Heart right ventricle (tissue), 16 donors: ENCODE data around the gene C1QC. TPM values are rescaled to one million over a fixed set of nuclear protein-coding genes. Genes with fewer than 3 reads are reported as not detected.

Experiments
- ATAC-seq, 8 donors: fragments of 200-7000 bp; cut with Tn5 transposase; one replicate each; pipeline ENCODE4 v1.9.1; 2020; ENCODE audit warnings: mild to moderate bottlenecking in 8 of 8, moderate library complexity in 8 of 8, moderate number of reproducible peaks in 1 of 8
- DNase-seq, 2 donors: peaks; one replicate each; pipeline ENCODE4 v3.0.0-alpha.2; 2020
- H3K27ac ChIP-seq, 10 donors: fragments of 200-600 bp; sonication (generic) in 2 of 10; one replicate each; pipeline versions ENCODE4 v1.5.0 to v1.8.0; 2020 to 2022; ENCODE audit warnings: mild to moderate bottlenecking in 3 of 10
- H3K27me3 ChIP-seq, 7 donors: fragments of 200-600 bp; one replicate each; pipeline ENCODE4 v1.8.0; 2021 to 2022; ENCODE audit warnings: mild to moderate bottlenecking in 2 of 7
- H3K36me3 ChIP-seq, 9 donors: fragments of 200-600 bp; sonication (generic) in 1 of 9; one replicate each; pipeline versions ENCODE4 v1.5.0 to v1.8.0; 2020 to 2022; ENCODE audit warnings: mild to moderate bottlenecking in 2 of 9
- H3K4me1 ChIP-seq, 9 donors: fragments of 200-600 bp; sonication (generic) in 1 of 9; one replicate each; pipeline versions ENCODE4 v1.5.0 to v1.8.0; 2020 to 2022; ENCODE audit warnings: mild to moderate bottlenecking in 4 of 9
- H3K4me3 ChIP-seq, 10 donors: fragments of 200-600 bp; sonication (generic) in 2 of 10; one replicate each; pipeline versions ENCODE4 v1.5.0 to v1.8.0; 2020 to 2022; ENCODE audit warnings: mild to moderate bottlenecking in 7 of 10, moderate library complexity in 2 of 10
- H3K9me3 ChIP-seq, 11 donors: fragments of 200-600 bp in 10 of 11; sonication (generic) in 2 of 11; one replicate each; pipeline versions ENCODE4 v1.5.0 to v1.8.0; 2013 to 2022; ENCODE audit warnings: mild to moderate bottlenecking in 2 of 11, control low read depth in 1 of 11, moderate library complexity in 1 of 11
- CTCF ChIP-seq, 9 donors: fragments of 200-600 bp; sonication (generic) in 2 of 9; IDR thresholded peaks; one replicate each; pipeline versions ENCODE4 v1.5.0 to v1.8.0; 2021 to 2022; ENCODE audit warnings: antibody characterized with exemption in 9 of 9, mild to moderate bottlenecking in 5 of 9, moderate library complexity in 1 of 9
- WGBS, 2 donors: extraction: QIAGEN DNeasy Blood & Tissue Kit; methylation state at CpG; one replicate each; pipeline ENCODE4 v1.1.7; 2013; ENCODE audit warnings: inconsistent platforms in 1 of 2; 5-methylcytosine and 5-hydroxymethylcytosine counted together
- intact Hi-C, 10 donors: fragments of 100-400 bp; cut with DNase I; formaldehyde crosslinking; loops; one replicate each; pipeline versions ENCODE4 v1.11.1 to v1.14.2; 2022
- polyA plus RNA-seq, 2 donors: library from polyadenylated mRNA; stranded (reverse); fragments of 200-250 nt; gene quantifications; one replicate each; pipeline ENCODE4 v1.2.3, GENCODE V29; 2013
- total RNA-seq, 10 donors: library from RNA; stranded (reverse); fragmentation: NEBNext Ultra II Directional in 3 of 10; extraction: Animal tissue kit (Norgen Biotek cat#: 25700) in 3 of 10; gene quantifications; one replicate each; pipeline versions ENCODE4 v1.2.1 to v1.2.4, GENCODE V29; 2021 to 2023
- donor health status: Arrhythmogenic right ventricular cardiomyopathy.
- donor health status: ischemic (EF 13 %, LVEDD 7.1; RV severe dilation, severe dysfunction).
- donor health status: healthy with polysubstance abuse.
- donor health status: DM: no; HTN: yes; CAD: no.
- donor health status: DM: no; HTN: no; CAD: no.
- donor health status: ischemic (EF 25% LVEDD 6.9; RV normal size, moderate dysfunction).
- donor health status: ischemic (EF 25% LVEDD 5.7; RV mildly dilated, moderate dysfunction).
- donor health status: healthy.
- donor health status: DM: yes; HTN: yes; CAD: no.
- donor health status: Ischemic cardiomyopathy.
- donor health status: ischemic (EF 35%, LVEDD 5.7; RV mildly dilated, moderate dysfunction).
- donor health status: nonischemic (EF 11% LVEDD 7.7; RV severe dilation, severe dysfunction).
- donor health status: DM: yes; HTN: yes; CAD: no.
- donor health status: PGD.
- donor health status: ischemic (EF 29% LVEDD 5.4; RV normal size, mild dysfunction).
- donor health status: nonischemic (EF 23%, LVEDD 6.1; RV moderate dilation, normal function).

C1QC gene
- total and polyA plus RNA-seq, 12 donors: 15.9 to 389 (median 27.8) TPM

GRCh38 chr1:22646384-22646783, 3.0 kb downstream of the C1QC start:
- Histone ChIP-seq H3K27me3 (peaks cover 0 to 13% (median 8%) of the 10 kb centered on the region in 7 donors), H3K4me1 (peaks cover 0 to 13% (median 3%) of the 10 kb centered on the region in 9 donors), H3K27ac (peak overlapping the region in 1 of 10 donors; percentile 86), H3K9me3 (no peaks in the 10 kb centered on the region), H3K36me3 (peaks cover 0 to 6% (median 0%) of the 10 kb centered on the region in 9 donors), H3K4me3 (peak overlapping the region in 2 of 10 donors; percentile 17 to 55)
- DNase-seq: no peak
- no peak for TF ChIP-seq CTCF (IDR thresholded peaks at IDR 0.05)
- 0 to 97% methylated on average over 1 of the region's 1 CpG for WGBS, 2 donors
- intact Hi-C loops: loop anchor here in 3 of 10 donors (10.0 kb wide), 4 partner anchors 112 to 542 kb away; no protein-coding TSS in a partner anchor
- no peak for ATAC-seq

- no peak for TF ChIP-seq CTCF (IDR thresholded peaks at IDR 0.05)
- Histone ChIP-seq H3K36me3 (peaks cover 0 to 10% (median 0%) of the 10 kb centered on the region in 9 donors), H3K27me3 (peaks cover 0 to 25% (median 12%) of the 10 kb centered on the region in 7 donors), H3K9me3 (no peaks in the 10 kb centered on the region), H3K4me1 (no peaks in the 10 kb centered on the region), H3K27ac (no peak overlapping the region), H3K4me3 (no peak overlapping the region)
- no peak for DNase-seq
- intact Hi-C loops: no loop called here
- WGBS, 2 donors: 88 to 92% methylated on average over 13 of the region's 13 CpGs
- ATAC-seq: no peak
Observed at GRCh38 chr1:22650089-22650693, 6.8 kb downstream of the C1QC start.

- intact Hi-C loops: no loop called here
- TF ChIP-seq CTCF (IDR thresholded peaks at IDR 0.05): no peak
- no peaks in the 10 kb centered on the region for H3K9me3 ChIP-seq
- 63 to 65% methylated on average over 15 of the region's 15 CpGs for WGBS, 2 donors
- ATAC-seq: peak in 7 of 8 donors; percentile 33 to 66 (median 49)
- no peak for DNase-seq
- H3K27me3 ChIP-seq: peaks cover 0 to 37% (median 31%) of the 10 kb centered on the region in 7 donors
- no peaks in the 10 kb centered on the region for H3K4me1 ChIP-seq
- no peak overlapping the region for H3K4me3 ChIP-seq
- peaks cover 0 to 9% (median 0%) of the 10 kb centered on the region in 9 donors for H3K36me3 ChIP-seq
- H3K27ac ChIP-seq: peak overlapping the region in 1 of 10 donors; percentile 70
Observed at GRCh38 chr1:22651941-22652856, 8.8 kb downstream of the C1QC start.

- Histone ChIP-seq H3K27ac (peak within 1 kb of the TSS in 3 of 10 donors; percentile 3 to 77 (median 36)), H3K27me3 (peaks cover 0 to 44% (median 31%) of the 10 kb centered on the region in 7 donors), H3K9me3 (no peaks in the 10 kb centered on the region), H3K4me1 (no peaks in the 10 kb centered on the region), H3K4me3 (peak within 1 kb of the TSS in 7 of 10 donors; percentile 5 to 55 (median 34)), H3K36me3 (peaks cover 0 to 4% (median 0%) of the 10 kb centered on the region in 9 donors)
- 68 to 74% methylated on average over 13 of the region's 13 CpGs for WGBS, 2 donors
- intact Hi-C loops: no loop called here
- ATAC-seq (peak; percentile 45 to 89 (median 74)), DNase-seq (peak; percentile 30 to 53)
- no peak for TF ChIP-seq CTCF (IDR thresholded peaks at IDR 0.05)
Observed at GRCh38 chr1:22652881-22653316, 9.5 kb downstream of the C1QC start, which contains the start of gene C1QB. Gene C1QB (plus strand): TSS chr1:22653236. CDS start chr1:22659463, 6,227 bp downstream.
